ENCODE measurements around the gene MYBPC1.

Gene MYBPC1

GRCh38 chr12:101628676-101629075 is 33.9 kb downstream of the MYBPC1 start:
- DNase-seq (ENCODE audit: low read depth): no peak
- no peak for TF ChIP-seq CTCF (IDR thresholded peaks at IDR 0.05; ENCODE audit: control insufficient read depth, insufficient read depth, low read depth, low read length, missing control alignments)
- no peak overlapping the region for H3K4me3 ChIP-seq (ENCODE audit: control insufficient read depth, low read depth, low read length)

- no peak for DNase-seq (ENCODE audit: low read depth)
- H3K4me3 ChIP-seq (ENCODE audit: control insufficient read depth, low read depth, low read length): no peak overlapping the region
- TF ChIP-seq CTCF (IDR thresholded peaks at IDR 0.05; ENCODE audit: control insufficient read depth, insufficient read depth, low read depth, low read length, missing control alignments): no peak
These were observed 40.0 kb downstream of the MYBPC1 start for GRCh38 chr12:101634724-101635123.

GRCh38 chr12:101637936-101638335 is 43.2 kb downstream of the MYBPC1 start:
- no peak overlapping the region for H3K4me3 ChIP-seq (ENCODE audit: control insufficient read depth, low read depth, low read length)
- DNase-seq (ENCODE audit: low read depth): no peak

GRCh38 chr12:101642115-101643067 is 47.6 kb downstream of the MYBPC1 start:
- no peak for TF ChIP-seq CTCF (IDR thresholded peaks at IDR 0.05; ENCODE audit: control insufficient read depth, insufficient read depth, low read depth, low read length, missing control alignments)
- no peak overlapping the region for H3K4me3 ChIP-seq (ENCODE audit: control insufficient read depth, low read depth, low read length)
- no peak for DNase-seq (ENCODE audit: low read depth)

More at GRCh38 chr12:101637936-101638335, 43.2 kb downstream of the MYBPC1 start:
- no peak for TF ChIP-seq CTCF (IDR thresholded peaks at IDR 0.05; ENCODE audit: control insufficient read depth, insufficient read depth, low read depth, low read length, missing control alignments)

GRCh38 chr12:101647711-101648110 is 52.9 kb downstream of the MYBPC1 start:
- DNase-seq (ENCODE audit: low read depth): no peak
- H3K4me3 ChIP-seq (ENCODE audit: control insufficient read depth, low read depth, low read length): no peak overlapping the region
- no peak for TF ChIP-seq CTCF (IDR thresholded peaks at IDR 0.05; ENCODE audit: control insufficient read depth, insufficient read depth, low read depth, low read length, missing control alignments)

GRCh38 chr12:101648195-101648594 is 53.4 kb downstream of the MYBPC1 start:
- DNase-seq (ENCODE audit: low read depth): no peak
- TF ChIP-seq CTCF (IDR thresholded peaks at IDR 0.05; ENCODE audit: control insufficient read depth, insufficient read depth, low read depth, low read length, missing control alignments): no peak
- H3K4me3 ChIP-seq (ENCODE audit: control insufficient read depth, low read depth, low read length): no peak overlapping the region
